Stimulated activated CD4-positive, alpha-beta T cell treated with anti-CD3 and anti-CD28 coated beads, Interleukin-4, amount 100 ng/mL, for 4 hours (primary cell): ENCODE measurements around the gene SYS1.
A peak's percentile ranks its signal among the peaks of the same experiment; 100 is the strongest.
"Not testable (repeated sequence)": the region's sequence is repeated elsewhere in the genome, so short reads cannot be mapped to it uniquely, and the experiment has no call there.

Source experiments
- DNase-seq, 2 experiments: peaks; one replicate each; pipeline ENCODE4 v3.0.0-alpha.2; 2020

Gene SYS1

GRCh38 chr20:45340236-45340847 lies 22.6 kb upstream of the SYS1 start:
- DNase-seq = no peak

DNA sequence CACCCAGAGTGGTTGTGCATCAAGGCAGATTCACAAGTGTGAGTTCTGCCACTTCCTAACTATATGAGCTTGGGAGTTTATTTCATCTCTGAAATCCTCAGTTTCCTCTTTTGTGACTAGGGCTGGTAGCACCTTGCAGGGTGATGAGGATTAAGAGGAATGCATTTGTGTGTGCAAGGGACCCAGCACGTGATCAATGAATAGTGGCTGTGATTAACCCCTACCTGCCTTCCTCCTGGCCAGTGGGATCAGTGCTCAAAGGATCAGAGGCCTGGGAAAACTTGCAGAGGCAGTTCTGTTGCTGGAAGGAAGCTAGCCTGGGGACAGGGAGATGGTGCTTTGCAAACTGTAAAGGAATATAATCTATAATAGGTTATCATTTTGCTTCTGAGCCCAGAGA lies 22.0 kb upstream of the SYS1 start:
- no peak for DNase-seq

DNA sequence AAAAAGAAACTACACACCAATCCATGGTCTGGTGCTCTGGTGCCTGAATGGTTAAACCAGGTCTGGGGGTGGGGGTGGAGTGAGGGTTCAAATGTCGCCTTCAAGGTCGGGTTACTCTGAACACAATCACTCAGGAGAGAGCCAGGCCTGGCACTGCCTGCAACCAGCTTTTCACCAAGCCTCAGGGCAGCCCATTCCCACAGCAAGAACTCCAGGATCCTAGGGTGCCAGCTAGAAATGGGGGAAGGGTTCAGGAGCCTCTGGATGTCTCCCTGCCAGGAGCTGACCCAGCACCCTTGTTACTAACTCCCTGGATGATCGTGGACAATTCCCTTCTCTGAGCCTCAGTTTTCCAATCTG lies 21.4 kb upstream of the SYS1 start:
- DNase-seq = no peak

- DNase-seq = no peak
These were observed 20.8 kb upstream of the SYS1 start for GRCh38 chr20:45341939-45342854.

DNA sequence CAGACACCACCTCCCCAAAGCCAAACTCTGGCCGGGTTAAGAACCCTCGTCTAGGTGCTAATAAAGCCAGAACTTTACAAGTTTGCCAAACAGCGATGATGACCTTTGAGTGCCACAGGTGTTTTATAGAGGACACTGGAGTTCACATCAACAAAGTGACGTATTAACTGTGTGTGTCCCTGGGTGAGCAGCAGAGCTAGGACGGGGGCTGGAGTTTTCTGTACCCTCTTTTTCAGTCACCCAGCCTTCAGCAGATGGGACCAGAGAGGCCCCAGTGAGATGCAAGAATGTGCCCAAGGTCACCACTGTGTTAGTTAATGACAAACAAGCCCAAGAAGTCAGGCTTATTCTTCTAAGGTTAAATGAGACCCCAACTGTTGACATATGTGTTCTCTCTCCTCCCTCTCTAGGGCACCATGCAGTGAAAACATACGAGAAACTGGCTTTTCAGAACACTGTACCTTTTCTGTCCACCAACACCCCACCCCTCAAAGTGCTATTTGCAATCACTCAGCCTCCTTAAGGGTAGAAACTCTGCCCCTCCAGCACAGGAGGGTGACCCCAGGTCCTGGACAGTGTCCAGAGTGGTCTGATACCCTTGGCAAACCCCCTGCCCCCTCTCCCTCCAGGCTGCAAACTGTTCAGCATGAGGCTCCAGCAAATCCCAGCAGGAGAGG lies 20.0 kb upstream of the SYS1 start:
- DNase-seq = no peak

- DNase-seq = no peak
These were observed 19.3 kb upstream of the SYS1 start for GRCh38 chr20:45343532-45344167.

DNA sequence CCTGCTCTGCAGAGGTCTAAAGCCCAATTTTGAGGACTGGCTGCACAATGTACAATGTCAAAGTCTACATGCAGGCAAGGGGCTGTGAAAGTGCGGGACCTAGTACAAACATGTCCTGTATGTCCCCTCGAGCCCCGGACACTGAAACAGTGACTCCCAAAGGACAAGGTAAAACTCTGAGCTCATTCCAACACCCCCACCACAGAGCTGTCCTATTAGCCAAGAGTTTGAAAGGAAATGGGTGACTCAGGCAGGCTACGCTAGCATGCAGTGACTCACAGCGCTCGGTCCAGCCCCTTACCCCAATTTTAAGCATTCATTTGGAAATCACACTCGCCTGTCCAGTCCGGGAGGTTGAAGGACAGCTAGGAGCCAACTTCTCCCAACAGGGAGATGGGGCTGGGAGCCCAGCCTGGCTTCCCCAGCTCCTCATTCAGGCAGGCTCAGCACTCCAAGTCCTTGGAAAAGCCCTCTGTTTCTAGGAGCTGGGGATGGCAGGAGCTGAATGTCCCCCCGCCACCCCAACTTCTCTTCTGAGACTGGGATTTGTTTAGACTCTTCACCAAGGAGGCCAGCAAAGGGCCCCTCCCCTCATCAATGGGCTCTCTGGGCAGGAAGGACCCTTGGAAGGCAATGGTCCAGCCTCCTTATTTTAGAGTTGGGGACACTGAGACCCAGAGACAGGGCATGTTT lies 18.6 kb upstream of the SYS1 start:
- no peak for DNase-seq

DNA sequence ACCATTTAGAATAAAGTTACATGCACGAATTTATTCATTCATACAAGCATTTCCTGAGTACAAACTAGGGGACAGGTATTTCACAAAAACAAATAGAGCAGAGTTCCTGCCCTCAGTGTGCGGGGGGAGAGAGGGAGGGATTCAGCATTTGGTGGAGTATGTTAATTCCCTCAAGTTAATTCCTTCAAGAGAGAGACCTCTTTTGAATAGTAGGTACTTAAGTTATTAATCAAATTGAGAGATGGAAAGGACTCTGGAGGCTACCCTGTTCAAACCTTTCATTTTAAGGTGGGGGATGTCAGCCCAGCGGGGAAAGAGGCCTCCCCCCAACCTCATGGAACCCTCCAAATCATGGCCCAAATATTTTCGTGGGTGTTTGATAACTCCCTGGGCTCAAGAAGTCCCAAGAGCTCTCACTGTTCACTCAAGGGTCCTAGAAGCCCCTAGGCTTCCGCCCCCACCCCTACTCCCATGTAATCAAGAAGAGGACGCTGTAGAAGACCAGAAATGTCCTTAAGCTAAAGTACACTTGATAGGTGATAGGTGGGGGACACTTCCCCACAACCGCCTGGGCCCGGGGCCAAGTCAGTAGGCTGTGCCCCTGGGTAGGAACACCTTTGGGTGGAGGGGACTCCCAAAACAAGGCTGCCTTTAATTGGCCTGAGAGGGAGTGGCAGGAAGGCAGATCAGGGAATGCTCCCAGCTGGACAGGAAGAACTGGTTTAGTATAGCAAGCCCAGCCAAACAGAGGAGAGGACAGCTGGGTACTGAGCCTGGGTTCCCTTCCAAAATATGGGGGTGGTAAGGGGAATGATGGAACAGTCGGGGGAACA lies 17.6 kb upstream of the SYS1 start:
- no peak for DNase-seq

- no peak for DNase-seq
These were observed 16.7 kb upstream of the SYS1 start for GRCh38 chr20:45346291-45346718.

DNA sequence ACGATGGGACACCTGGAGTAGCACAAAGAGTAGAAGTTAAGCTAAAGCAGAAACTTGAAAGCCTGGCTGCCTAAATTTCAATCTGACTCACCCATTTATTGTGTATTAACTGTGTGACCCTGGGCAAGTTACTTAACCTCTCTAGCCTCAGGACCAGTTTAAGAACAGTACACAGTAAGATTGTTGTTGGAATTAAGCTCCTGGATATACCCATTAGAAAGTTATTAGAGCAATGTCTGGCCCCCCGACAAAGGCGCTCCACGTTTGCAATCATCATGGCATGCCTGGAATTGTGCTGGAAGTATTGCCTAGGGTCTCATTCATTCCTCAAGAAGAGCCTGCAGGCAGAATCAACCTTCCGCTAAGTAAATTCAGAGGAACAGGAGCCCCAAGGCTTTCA lies 16.1 kb upstream of the SYS1 start:
- no peak for DNase-seq

- no peak for DNase-seq
These were observed 15.5 kb upstream of the SYS1 start for GRCh38 chr20:45347297-45347935.

GRCh38 chr20:45347936-45348778 lies 14.8 kb upstream of the SYS1 start, which contains the start of gene SDC4:
Gene SDC4 (minus strand): TSS chr20:45348424. CDS start chr20:45348384, 40 bp downstream.
- DNase-seq = peak; percentile 72 to 73

GRCh38 chr20:45350217-45350616 lies 12.7 kb upstream of the SYS1 start:
- no peak for DNase-seq

- not testable (repeated sequence) for DNase-seq
These were observed 12.2 kb upstream of the SYS1 start for GRCh38 chr20:45350795-45351194.

- DNase-seq = no peak
These were observed 10.2 kb upstream of the SYS1 start for GRCh38 chr20:45352729-45353128.

DNA sequence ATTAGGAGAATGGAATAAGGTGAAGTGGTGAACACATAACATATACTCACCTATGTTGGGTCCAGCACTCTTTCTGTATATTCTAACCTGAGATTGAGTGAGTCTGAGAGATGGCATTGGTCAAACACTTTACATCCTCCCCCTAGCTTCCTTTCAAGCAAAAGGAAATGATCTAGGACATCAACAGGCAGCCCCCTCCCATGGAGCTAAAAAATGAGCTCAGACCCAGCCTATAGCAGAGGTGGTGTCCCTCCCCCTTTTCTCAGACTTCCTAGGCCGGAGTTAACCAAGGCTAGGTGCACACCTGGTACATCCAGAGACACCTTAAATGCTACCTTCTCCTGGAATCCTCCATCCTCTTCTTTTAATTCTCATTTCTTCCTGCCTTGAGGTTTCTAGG lies 9.2 kb upstream of the SYS1 start:
- no peak for DNase-seq

DNA sequence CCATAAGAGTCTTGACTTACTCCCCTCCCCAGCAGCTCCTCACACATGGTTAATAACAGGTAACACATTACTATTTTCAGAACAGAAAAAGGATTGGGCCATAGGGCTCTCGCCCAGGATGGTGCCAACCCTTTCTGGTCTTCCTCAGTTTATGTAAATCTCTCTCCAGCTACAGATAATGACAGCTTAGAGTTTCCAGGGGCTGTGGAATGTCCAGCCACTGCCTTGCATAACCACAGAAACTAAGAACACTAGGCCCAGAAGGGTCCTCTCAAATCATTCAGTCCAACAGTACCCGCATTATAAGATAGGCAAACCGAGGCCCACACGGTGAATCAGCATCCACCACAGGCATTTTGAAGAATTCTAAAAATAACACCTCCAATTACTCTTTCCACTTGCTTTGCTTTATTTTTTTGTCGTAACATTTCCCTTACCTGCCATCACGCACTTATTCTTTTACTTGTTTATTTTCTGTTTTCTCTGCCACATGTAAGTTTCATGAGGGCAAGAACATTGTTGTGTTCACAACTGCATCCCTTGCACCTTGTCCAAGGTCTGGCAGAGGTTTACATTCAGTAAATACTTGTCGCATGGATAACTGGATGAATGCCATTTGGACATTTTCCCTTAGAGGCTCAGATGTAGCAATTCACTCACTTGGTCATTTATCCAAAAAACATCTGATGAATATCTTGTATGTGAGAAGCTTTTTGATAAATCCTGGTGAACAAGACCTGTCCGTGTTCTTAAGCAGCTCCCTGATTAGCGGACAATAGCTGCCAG lies 8.3 kb upstream of the SYS1 start:
- no peak for DNase-seq

- no peak for DNase-seq
These were observed 7.5 kb upstream of the SYS1 start for GRCh38 chr20:45355209-45356084.
